SK-N-SH treated with all-trans-retinoic acid at 6 μM for 48 hours (cell line): ENCODE results near the gene CACNB3.

Experiments
- ATAC-seq: fragments of 200-7000 bp; cut with Tn5 transposase; 3 replicates; pipeline ENCODE4 v1.9.1; 2020; ENCODE audit warnings: mild to moderate bottlenecking, moderate library complexity
- ARNTL ChIP-seq: fragments of 450-650 bp; formaldehyde crosslinking; IDR thresholded peaks from 2 replicates; pipeline ENCODE4 v1.5.0; 2020; ENCODE audit warnings: low read depth, mild to moderate bottlenecking, moderate library complexity, borderline replicate concordance
- BACH2 ChIP-seq: fragments of 250-450 bp; sonication (Bioruptor Pico); IDR thresholded peaks from 2 replicates; pipeline ENCODE4 v1.9.0; 2021; ENCODE audit warnings: mild to moderate bottlenecking, borderline replicate concordance
- CSDC2 ChIP-seq: fragments of 250-450 bp; sonication (Bioruptor Pico); IDR thresholded peaks from 2 replicates; pipeline ENCODE4 v1.5.0; 2020; ENCODE audit warnings: mild to moderate bottlenecking, moderate library complexity
- CSRNP3 ChIP-seq: fragments of 250-450 bp; sonication (Bioruptor Pico); IDR thresholded peaks from 2 replicates; pipeline ENCODE4 v1.5.1; 2021; ENCODE audit warnings: mild to moderate bottlenecking, moderate library complexity
- ESRRG ChIP-seq: fragments of 250-450 bp; sonication (Bioruptor Pico); IDR thresholded peaks from 2 replicates; pipeline ENCODE4 v1.6.1; 2021; ENCODE audit warnings: mild to moderate bottlenecking
- GLIS3 ChIP-seq: fragments of 250-450 bp; sonication (Bioruptor Pico); IDR thresholded peaks from 2 replicates; pipeline ENCODE4 v1.5.0; 2020; ENCODE audit warnings: mild to moderate bottlenecking, moderate library complexity
- ISL1 ChIP-seq: fragments of 250-450 bp; sonication (Bioruptor Pico); IDR thresholded peaks from 2 replicates; pipeline ENCODE4 v2.1.2; 2022; ENCODE audit warnings: mild to moderate bottlenecking, moderate library complexity
- OSR1 ChIP-seq: fragments of 250-450 bp; sonication (Bioruptor Pico); IDR thresholded peaks from 2 replicates; pipeline ENCODE4 v1.8.0; 2022; ENCODE audit warnings: moderate library complexity, mild to moderate bottlenecking, inconsistent platforms
- PATZ1 ChIP-seq: fragments of 250-450 bp; sonication (Bioruptor Pico); IDR thresholded peaks from 2 replicates; pipeline ENCODE4 v1.8.0; 2020; ENCODE audit warnings: mild to moderate bottlenecking, moderate library complexity, borderline replicate concordance
- POU6F1 ChIP-seq: fragments of 250-450 bp; sonication (Bioruptor Pico); IDR thresholded peaks from 2 replicates; pipeline ENCODE4 v1.8.0; 2021; ENCODE audit warnings: low read depth, mild to moderate bottlenecking, moderate library complexity, borderline replicate concordance
- PPARA ChIP-seq: fragments of 250-450 bp; sonication (Bioruptor Pico); IDR thresholded peaks from 2 replicates; pipeline ENCODE4 v1.5.0; 2020; ENCODE audit warnings: mild to moderate bottlenecking, borderline replicate concordance
- RARB ChIP-seq: fragments of 250-450 bp; sonication (Bioruptor Pico); IDR thresholded peaks from 2 replicates; pipeline ENCODE4 v1.8.0; 2021; ENCODE audit warnings: mild to moderate bottlenecking, moderate library complexity
- SNAI2 ChIP-seq: fragments of 250-450 bp; sonication (Bioruptor Pico); IDR thresholded peaks from 2 replicates; pipeline ENCODE4 v1.5.0; 2020; ENCODE audit warnings: mild to moderate bottlenecking, moderate library complexity
- TCF4 ChIP-seq: fragments of 250-450 bp; sonication (Bioruptor Pico); IDR thresholded peaks from 2 replicates; pipeline ENCODE4 v1.8.0; 2021; ENCODE audit warnings: mild to moderate bottlenecking, moderate library complexity, borderline replicate concordance
- TOX ChIP-seq: fragments of 250-450 bp; sonication (Bioruptor Pico); IDR thresholded peaks from 2 replicates; pipeline ENCODE4 v1.8.0; 2021; ENCODE audit warnings: mild to moderate bottlenecking, moderate library complexity, borderline replicate concordance
- TSHZ2 ChIP-seq: fragments of 250-450 bp; sonication (Bioruptor Pico); IDR thresholded peaks from 2 replicates; pipeline ENCODE4 v1.5.0; 2020; ENCODE audit warnings: mild to moderate bottlenecking, moderate library complexity
- ZC3H10 ChIP-seq: fragments of 250-450 bp; sonication (Bioruptor Pico); IDR thresholded peaks from 2 replicates; pipeline ENCODE4 v1.5.1; 2021; ENCODE audit warnings: mild to moderate bottlenecking, moderate library complexity
- ZFP30 ChIP-seq: fragments of 450-650 bp; formaldehyde crosslinking; IDR thresholded peaks from 2 replicates; pipeline ENCODE4 v1.5.0; 2022; ENCODE audit warnings: mild to moderate bottlenecking, moderate library complexity
- ZNF565 ChIP-seq: fragments of 450-650 bp; formaldehyde crosslinking; conservative IDR thresholded peaks from 2 replicates; pipeline ENCODE4 v1.5.0; 2020; ENCODE audit warnings: low read depth, mild to moderate bottlenecking, moderate library complexity
- ZNF70 ChIP-seq: fragments of 450-650 bp; formaldehyde crosslinking; IDR thresholded peaks from 2 replicates; pipeline ENCODE4 v1.5.0; 2020; ENCODE audit warnings: mild to moderate bottlenecking, moderate library complexity
- ZNF8 ChIP-seq: fragments of 450-650 bp; formaldehyde crosslinking; IDR thresholded peaks from 2 replicates; pipeline ENCODE4 v1.5.0; 2020; ENCODE audit warnings: mild to moderate bottlenecking, moderate library complexity

Gene CACNB3

GRCh38 chr12:48810903-48811431, 7.3 kb upstream of the CACNB3 start:
- no peak for ATAC-seq
- TF ChIP-seq GLIS3 = no peak
- no peak for TF ChIP-seq SNAI2 (CRISPR knock-in tag)
- no peak for TF ChIP-seq ARNTL (CRISPR knock-in tag)
- TF ChIP-seq CSDC2 (CRISPR knock-in tag) = no peak
- no peak for TF ChIP-seq PPARA
- no peak for TF ChIP-seq ZNF8 (CRISPR knock-in tag)
- TF ChIP-seq CSRNP3 (CRISPR knock-in tag) = no peak
- no peak for TF ChIP-seq BACH2 (CRISPR knock-in tag)
- TF ChIP-seq OSR1 (CRISPR knock-in tag) = no peak
- TF ChIP-seq ZC3H10 (CRISPR knock-in tag) = no peak
- TF ChIP-seq ISL1 (CRISPR knock-in tag) = no peak
- TF ChIP-seq PATZ1 = no peak
- no peak for TF ChIP-seq POU6F1 (CRISPR knock-in tag)
- no peak for TF ChIP-seq ZNF70 (CRISPR knock-in tag)
- no peak for TF ChIP-seq RARB (CRISPR knock-in tag)
- no peak for TF ChIP-seq ZFP30
- no peak for TF ChIP-seq TOX (CRISPR knock-in tag)
- no peak for TF ChIP-seq TSHZ2 (CRISPR knock-in tag)

- ATAC-seq = no peak
- TF ChIP-seq CSDC2 (CRISPR knock-in tag) (no peak), PPARA (no peak), ESRRG (no peak), ZFP30 (no peak), ISL1 (CRISPR knock-in tag) (no peak), TCF4 (CRISPR knock-in tag) (no peak), ZNF565 (CRISPR knock-in tag) (no peak), CSRNP3 (CRISPR knock-in tag) (no peak), POU6F1 (CRISPR knock-in tag) (no peak), ZNF8 (CRISPR knock-in tag) (no peak), TSHZ2 (CRISPR knock-in tag) (no peak), ARNTL (CRISPR knock-in tag) (no peak), SNAI2 (CRISPR knock-in tag) (no peak), RARB (CRISPR knock-in tag) (no peak), BACH2 (CRISPR knock-in tag) (no peak), PATZ1 (no peak), TOX (CRISPR knock-in tag) (no peak), ZC3H10 (CRISPR knock-in tag) (no peak)
Observed at GRCh38 chr12:48811437-48812090, 6.7 kb upstream of the CACNB3 start.
